Measurements from ENCODE around the gene HHIPL1.

DNA sequence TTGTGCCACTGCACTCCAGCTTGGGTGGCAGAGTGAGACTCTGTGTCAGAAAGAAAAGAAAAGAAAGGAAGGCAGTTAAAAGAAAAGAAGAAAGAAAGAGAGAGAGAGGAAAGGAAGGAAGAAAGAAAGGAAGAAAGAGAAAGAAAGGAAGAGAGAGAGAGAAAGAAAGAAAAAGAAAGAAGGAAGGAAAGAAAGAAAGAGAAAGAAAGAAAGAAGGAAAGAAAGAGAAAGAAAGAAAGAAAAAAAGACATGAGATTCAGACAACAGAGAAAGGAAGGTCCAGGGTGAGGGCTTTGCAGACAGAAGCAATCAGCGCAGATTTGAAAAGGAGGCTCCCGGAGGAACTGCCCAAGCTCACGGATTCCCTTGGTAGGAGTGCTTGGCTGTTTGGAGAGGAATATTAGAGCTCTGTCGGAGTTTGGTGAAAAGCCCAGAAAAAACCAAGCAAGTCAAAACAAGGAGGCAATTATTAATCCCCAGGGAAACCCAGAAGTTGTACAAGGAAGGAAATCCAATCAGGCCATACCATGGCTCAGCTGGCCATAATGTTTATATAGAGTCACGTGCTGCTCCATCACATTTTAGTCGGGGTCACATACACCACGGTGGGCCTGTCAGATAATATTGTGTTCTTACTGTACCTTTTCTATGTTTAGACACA, 29.3 kb upstream of the HHIPL1 start:
- TF ChIP-seq CTCF (IDR thresholded peaks at IDR 0.05 in 4 of 5, conservative IDR thresholded peaks at IDR 0.05 in 1 of 5), result no peak
- TF ChIP-seq POLR2A (IDR thresholded peaks at IDR 0.05), result no peak
